ENCODE measurements around the gene SH2D4B. TPM values are rescaled to one million over a fixed set of nuclear protein-coding genes. Genes with fewer than 3 reads are reported as not detected.

The SH2D4B gene
- total RNA-seq, 1 donor from 2014 or later: 0.05 TPM

DNA sequence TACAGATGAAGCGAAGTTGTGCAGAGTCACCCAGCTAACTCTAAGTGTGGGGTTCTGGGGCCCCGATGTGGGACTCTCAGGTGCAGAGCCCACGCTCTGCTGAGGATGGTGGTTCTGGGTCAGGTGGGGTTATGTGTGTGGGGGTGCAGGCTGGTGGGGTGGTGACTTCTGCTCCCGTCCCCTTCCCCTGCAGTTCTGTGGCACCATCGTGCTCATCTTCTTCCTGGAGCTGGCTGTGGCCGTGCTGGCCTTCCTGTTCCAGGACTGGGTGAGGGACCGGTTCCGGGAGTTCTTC lies 28.6 kb upstream of the SH2D4B start:
- Mint-ChIP-seq H3K27ac (no peak overlapping the region), H3K36me3 (ENCODE audit: low read depth) (peaks cover 57% of the 10 kb centered on the region), H3K27me3 (ENCODE audit: low read depth) (no peaks in the 10 kb centered on the region), H3K9me3 (no peaks in the 10 kb centered on the region), H3K4me1 (ENCODE audit: low read depth) (peaks cover 27% of the 10 kb centered on the region), H3K4me3 (ENCODE audit: low read depth) (no peak overlapping the region)
- intact Hi-C loops (cut with micrococcal nuclease): no loop called here
- no peak for DNase-seq (ENCODE audit: low spot score)

DNA sequence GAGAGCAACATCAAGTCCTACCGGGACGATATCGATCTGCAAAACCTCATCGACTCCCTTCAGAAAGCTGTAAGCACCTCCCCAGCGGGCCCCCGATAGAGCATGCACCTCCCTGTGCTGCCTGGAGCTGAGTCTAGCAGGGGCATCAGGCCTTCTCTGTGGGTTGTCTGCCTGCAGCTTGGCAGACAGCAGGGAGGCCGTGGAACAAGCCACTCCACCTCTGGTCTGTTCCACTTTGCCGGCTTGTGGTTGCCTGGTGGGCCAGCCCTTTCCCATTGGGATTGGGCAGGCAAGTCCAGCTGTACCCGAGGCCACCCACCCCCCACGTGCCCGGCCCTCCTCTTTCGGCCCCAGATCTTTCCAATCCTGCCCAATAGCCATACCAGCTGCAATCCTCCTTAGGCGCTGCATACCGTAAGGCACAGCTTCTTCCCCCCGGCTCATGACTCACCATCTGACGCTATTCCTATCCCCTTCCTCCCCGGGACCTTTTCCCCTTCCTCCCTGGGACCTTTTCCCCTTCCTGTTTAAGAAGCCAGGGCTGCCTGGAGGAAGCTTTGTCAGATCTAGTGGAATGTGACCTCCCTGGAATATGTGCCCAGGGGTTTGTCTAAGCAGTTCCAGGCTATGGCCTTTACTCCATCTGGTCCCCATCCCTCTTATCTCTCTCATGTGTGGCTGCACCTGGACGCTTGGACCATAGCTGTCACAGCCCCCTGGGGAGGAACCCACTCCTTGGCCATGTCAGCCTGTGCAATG lies 28.1 kb upstream of the SH2D4B start:
- no peak for DNase-seq (ENCODE audit: low spot score)
- Mint-ChIP-seq H3K9me3 (no peaks in the 10 kb centered on the region), H3K27me3 (ENCODE audit: low read depth) (no peaks in the 10 kb centered on the region), H3K36me3 (ENCODE audit: low read depth) (peaks cover 62% of the 10 kb centered on the region), H3K27ac (no peak overlapping the region), H3K4me3 (ENCODE audit: low read depth) (no peak overlapping the region), H3K4me1 (ENCODE audit: low read depth) (peaks cover 22% of the 10 kb centered on the region)
- intact Hi-C loops (cut with micrococcal nuclease): no loop called here

DNA sequence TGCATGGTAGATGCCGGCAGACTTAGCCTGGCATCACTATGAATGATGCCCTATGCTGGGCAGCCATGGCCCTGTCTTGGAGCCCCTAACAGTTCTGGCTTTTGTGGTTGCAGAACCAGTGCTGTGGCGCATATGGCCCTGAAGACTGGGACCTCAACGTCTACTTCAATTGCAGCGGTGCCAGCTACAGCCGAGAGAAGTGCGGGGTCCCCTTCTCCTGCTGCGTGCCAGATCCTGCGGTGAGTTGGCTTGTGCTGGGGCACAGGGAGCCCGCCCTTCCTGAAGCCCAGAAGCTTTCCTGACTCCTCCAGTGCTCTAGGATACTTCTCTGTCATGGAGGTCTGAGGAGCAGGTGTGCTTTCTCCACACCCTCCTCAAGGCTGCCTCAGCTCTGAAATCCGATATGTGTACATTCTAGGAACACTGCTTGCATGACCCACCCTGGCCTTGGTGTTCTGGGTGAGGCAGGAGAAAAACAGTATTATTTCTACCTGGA lies 25.6 kb upstream of the SH2D4B start:
- Mint-ChIP-seq H3K9me3 (no peaks in the 10 kb centered on the region), H3K36me3 (ENCODE audit: low read depth) (peaks cover 71% of the 10 kb centered on the region), H3K4me1 (ENCODE audit: low read depth) (peaks cover 12% of the 10 kb centered on the region), H3K27me3 (ENCODE audit: low read depth) (no peaks in the 10 kb centered on the region), H3K27ac (peak overlapping the region; percentile 60), H3K4me3 (ENCODE audit: low read depth) (no peak overlapping the region)
- DNase-seq (ENCODE audit: low spot score): no peak
- intact Hi-C loops (cut with micrococcal nuclease): no loop called here

DNA sequence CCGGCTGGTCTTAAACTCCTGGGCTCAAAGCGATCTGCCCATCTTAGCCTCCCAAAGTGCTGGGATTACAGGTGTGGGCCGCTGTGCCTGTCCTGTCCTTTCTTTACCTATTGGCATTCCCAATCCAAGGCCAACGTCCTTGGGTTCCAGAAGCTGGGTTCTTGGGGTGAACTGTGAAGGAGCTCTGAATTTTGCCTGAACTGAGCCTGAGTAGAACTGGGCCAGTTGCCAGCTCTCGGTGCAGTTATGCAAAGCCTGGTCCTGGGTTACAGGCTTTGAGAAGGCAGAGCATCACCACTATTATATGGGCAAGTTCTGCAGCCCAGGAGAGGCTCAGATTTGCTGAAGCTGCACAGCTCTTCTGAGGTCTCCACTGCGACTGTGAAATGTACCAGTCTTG lies 24.6 kb upstream of the SH2D4B start:
- DNase-seq (ENCODE audit: low spot score): no peak
- Mint-ChIP-seq H3K4me3 (ENCODE audit: low read depth) (no peak overlapping the region), H3K9me3 (no peaks in the 10 kb centered on the region), H3K36me3 (ENCODE audit: low read depth) (peaks cover 75% of the 10 kb centered on the region), H3K27me3 (ENCODE audit: low read depth) (no peaks in the 10 kb centered on the region), H3K27ac (no peak overlapping the region), H3K4me1 (ENCODE audit: low read depth) (peaks cover 11% of the 10 kb centered on the region)
- intact Hi-C loops (cut with micrococcal nuclease): no loop called here

DNA sequence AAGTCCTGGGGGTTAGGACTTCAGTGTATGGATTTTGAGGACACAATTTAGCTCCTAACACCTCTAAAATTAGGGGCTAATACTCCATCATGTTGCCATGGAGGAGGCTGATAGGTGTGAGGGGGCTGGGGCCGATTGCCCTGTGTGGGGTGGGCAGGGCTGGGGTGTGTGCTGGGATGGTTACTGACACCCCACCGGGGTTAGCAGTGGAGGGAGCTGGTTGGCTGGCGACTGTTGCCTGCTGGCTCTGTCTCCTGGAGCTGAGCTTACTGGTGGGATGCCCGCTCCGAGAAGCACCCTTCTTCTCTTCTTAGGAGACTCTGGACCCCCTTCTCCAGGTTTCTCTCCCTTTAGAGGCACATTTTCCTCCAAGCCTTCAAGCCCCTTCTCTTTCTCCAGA lies 22.2 kb upstream of the SH2D4B start:
- no peaks in the 10 kb centered on the region for H3K9me3 Mint-ChIP-seq
- peaks cover 11% of the 10 kb centered on the region for H3K4me1 Mint-ChIP-seq (ENCODE audit: low read depth)
- no peak overlapping the region for H3K4me3 Mint-ChIP-seq (ENCODE audit: low read depth)
- peaks cover 79% of the 10 kb centered on the region for H3K36me3 Mint-ChIP-seq (ENCODE audit: low read depth)
- no peaks in the 10 kb centered on the region for H3K27me3 Mint-ChIP-seq (ENCODE audit: low read depth)
- DNase-seq (ENCODE audit: low spot score): no peak
- intact Hi-C loops (cut with micrococcal nuclease): no loop called here
- H3K27ac Mint-ChIP-seq: no peak overlapping the region

DNA sequence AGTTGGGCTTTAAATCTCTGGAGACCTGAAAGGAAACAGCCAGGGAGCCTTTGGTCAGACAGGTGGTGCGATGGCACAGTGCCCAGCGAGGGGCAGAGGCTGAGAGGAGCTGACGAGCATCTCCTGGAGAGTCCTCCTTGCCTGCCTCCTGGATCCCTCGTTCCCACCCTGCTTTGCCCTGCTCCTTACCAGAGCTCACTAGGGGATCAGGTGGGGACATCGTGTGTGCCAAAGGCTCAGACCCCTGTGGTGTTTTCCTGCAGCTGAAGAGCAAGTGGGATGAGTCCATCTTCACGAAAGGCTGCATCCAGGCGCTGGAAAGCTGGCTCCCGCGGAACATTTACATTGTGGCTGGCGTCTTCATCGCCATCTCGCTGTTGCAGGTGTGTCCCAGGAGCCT lies 21.8 kb upstream of the SH2D4B start:
- intact Hi-C loops (cut with micrococcal nuclease): no loop called here
- H3K4me3 Mint-ChIP-seq (ENCODE audit: low read depth): no peak overlapping the region
- H3K27ac Mint-ChIP-seq: no peak overlapping the region
- no peaks in the 10 kb centered on the region for H3K27me3 Mint-ChIP-seq (ENCODE audit: low read depth)
- DNase-seq (ENCODE audit: low spot score): no peak
- H3K36me3 Mint-ChIP-seq (ENCODE audit: low read depth): peaks cover 81% of the 10 kb centered on the region
- peaks cover 10% of the 10 kb centered on the region for H3K4me1 Mint-ChIP-seq (ENCODE audit: low read depth)
- no peaks in the 10 kb centered on the region for H3K9me3 Mint-ChIP-seq

DNA sequence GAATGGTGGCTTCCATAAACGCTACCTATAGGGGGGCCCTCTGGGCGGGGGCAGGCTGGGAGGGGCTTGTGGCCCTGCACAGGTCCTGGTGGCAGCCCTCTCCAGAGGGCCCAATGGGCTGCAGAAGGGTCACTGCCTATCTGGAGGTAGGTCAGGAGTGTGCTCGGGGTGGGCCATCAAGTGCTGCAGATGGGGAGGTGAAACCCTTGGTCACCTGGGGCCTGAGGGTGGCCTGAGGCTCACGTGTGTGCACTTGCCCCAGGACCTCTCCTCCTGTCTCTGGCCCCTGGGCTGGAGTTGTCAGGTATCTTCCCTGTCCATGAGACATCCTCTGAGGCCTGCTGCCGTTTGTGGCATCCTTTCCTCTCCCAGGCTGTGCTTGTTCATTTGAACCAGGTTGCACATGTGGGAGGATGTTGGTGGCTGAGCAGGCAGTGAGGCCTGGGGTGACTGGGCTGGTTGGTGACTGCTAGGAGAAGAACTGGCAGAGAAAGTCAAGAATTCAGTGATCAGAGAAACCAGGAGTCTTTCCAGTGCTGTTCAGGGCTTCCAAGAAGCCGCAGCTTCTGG lies 21.1 kb upstream of the SH2D4B start:
- no peaks in the 10 kb centered on the region for H3K9me3 Mint-ChIP-seq
- intact Hi-C loops (cut with micrococcal nuclease): no loop called here

DNA sequence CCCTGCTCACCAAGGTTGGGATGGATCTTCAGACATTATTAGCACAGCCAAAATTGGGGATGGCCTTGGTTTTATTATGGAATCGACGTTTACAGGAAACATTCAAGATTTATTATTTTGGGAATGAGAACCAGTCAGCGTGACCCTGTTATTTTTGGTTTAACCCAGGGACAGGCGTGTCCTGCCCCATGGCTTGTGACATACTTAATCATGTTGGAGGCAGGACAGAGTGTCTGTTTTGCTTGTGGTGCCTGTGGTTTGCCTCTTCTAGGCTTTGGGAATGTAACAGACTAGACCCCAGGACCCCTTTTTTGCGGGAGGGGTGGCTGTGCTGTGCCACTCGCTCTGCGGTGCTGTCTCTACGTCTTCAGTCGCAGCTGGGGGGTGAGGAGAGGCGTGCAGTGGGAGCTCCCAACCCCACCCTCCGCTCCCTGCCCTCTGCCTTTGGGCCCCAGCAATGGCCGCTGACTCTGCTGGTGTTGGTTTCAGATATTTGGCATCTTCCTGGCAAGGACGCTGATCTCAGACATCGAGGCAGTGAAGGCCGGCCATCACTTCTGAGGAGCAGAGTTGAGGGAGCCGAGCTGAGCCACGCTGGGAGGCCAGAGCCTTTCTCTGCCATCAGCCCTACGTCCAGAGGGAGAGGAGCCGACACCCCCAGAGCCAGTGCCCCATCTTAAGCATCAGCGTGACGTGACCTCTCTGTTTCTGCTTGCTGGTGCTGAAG lies 20.1 kb upstream of the SH2D4B start:
- Mint-ChIP-seq H3K27ac (no peak overlapping the region), H3K4me1 (ENCODE audit: low read depth) (peaks cover 2% of the 10 kb centered on the region), H3K27me3 (ENCODE audit: low read depth) (no peaks in the 10 kb centered on the region), H3K36me3 (ENCODE audit: low read depth) (peaks cover 67% of the 10 kb centered on the region), H3K9me3 (no peaks in the 10 kb centered on the region), H3K4me3 (ENCODE audit: low read depth) (no peak overlapping the region)
- no peak for DNase-seq (ENCODE audit: low spot score)
- intact Hi-C loops (cut with micrococcal nuclease): no loop called here

More for the DNA sequence above, 21.1 kb upstream of the SH2D4B start:
- peaks cover 75% of the 10 kb centered on the region for H3K36me3 Mint-ChIP-seq (ENCODE audit: low read depth)
- peak overlapping the region; percentile 24 for H3K27ac Mint-ChIP-seq
- no peaks in the 10 kb centered on the region for H3K27me3 Mint-ChIP-seq (ENCODE audit: low read depth)
- peaks cover 5% of the 10 kb centered on the region for H3K4me1 Mint-ChIP-seq (ENCODE audit: low read depth)
- H3K4me3 Mint-ChIP-seq (ENCODE audit: low read depth): no peak overlapping the region
- no peak for DNase-seq (ENCODE audit: low spot score)

DNA sequence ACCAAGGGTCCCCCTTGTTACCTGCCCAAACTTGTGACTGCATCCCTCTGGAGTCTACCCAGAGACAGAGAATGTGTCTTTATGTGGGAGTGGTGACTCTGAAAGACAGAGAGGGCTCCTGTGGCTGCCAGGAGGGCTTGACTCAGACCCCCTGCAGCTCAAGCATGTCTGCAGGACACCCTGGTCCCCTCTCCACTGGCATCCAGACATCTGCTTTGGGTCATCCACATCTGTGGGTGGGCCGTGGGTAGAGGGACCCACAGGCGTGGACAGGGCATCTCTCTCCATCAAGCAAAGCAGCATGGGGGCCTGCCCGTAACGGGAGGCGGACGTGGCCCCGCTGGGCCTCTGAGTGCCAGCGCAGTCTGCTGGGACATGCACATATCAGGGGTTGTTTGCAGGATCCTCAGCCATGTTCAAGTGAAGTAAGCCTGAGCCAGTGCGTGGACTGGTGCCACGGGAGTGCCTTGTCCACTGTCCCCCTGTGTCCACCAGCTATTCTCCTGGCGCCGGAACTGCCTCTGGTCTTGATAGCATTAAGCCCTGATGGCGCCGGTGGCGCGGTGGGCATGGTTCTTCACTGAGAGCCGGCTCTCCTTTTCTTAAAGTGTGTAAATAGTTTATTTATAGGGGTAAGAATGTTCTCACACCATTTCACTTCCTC lies 19.4 kb upstream of the SH2D4B start:
- peaks cover 60% of the 10 kb centered on the region for H3K36me3 Mint-ChIP-seq (ENCODE audit: low read depth)
- intact Hi-C loops (cut with micrococcal nuclease): no loop called here
- no peaks in the 10 kb centered on the region for H3K27me3 Mint-ChIP-seq (ENCODE audit: low read depth)
- peaks cover 2% of the 10 kb centered on the region for H3K4me1 Mint-ChIP-seq (ENCODE audit: low read depth)
- DNase-seq (ENCODE audit: low spot score): no peak
- no peak overlapping the region for H3K4me3 Mint-ChIP-seq (ENCODE audit: low read depth)
- H3K9me3 Mint-ChIP-seq: no peaks in the 10 kb centered on the region
- peak overlapping the region; percentile 15 for H3K27ac Mint-ChIP-seq

DNA sequence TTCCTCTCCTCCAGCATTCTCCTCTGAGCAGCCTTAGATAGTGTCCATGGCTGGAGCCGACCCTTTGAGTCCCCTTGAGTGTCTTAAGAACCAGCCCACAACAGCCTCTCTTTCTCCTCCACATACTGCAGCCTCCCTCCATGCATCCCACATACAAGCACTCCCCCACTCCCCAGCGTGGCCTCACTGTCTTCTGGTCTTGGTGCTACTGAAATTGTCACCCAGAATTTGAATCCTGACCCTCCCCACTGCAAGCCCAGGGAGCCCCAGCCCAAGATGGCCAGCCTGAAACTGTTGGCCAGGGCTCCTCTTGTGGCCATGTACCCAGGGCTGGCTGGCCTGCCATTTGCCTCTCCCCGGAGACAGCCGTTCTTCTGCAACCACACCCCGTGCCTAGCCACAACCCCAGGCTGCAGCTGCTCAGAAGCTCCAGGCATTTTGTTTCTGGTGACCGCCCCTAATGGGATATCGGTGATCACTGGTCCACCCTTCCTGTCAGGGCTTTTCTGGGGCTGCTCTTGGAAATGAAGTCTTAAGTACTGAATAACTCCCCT lies 18.8 kb upstream of the SH2D4B start:
- H3K27ac Mint-ChIP-seq: peak overlapping the region; percentile 15
- H3K4me1 Mint-ChIP-seq (ENCODE audit: low read depth): peaks cover 2% of the 10 kb centered on the region
- no peak overlapping the region for H3K4me3 Mint-ChIP-seq (ENCODE audit: low read depth)
- intact Hi-C loops (cut with micrococcal nuclease): no loop called here
- no peaks in the 10 kb centered on the region for H3K27me3 Mint-ChIP-seq (ENCODE audit: low read depth)
- H3K9me3 Mint-ChIP-seq: no peaks in the 10 kb centered on the region
- no peak for DNase-seq (ENCODE audit: low spot score)
- peaks cover 57% of the 10 kb centered on the region for H3K36me3 Mint-ChIP-seq (ENCODE audit: low read depth)

DNA sequence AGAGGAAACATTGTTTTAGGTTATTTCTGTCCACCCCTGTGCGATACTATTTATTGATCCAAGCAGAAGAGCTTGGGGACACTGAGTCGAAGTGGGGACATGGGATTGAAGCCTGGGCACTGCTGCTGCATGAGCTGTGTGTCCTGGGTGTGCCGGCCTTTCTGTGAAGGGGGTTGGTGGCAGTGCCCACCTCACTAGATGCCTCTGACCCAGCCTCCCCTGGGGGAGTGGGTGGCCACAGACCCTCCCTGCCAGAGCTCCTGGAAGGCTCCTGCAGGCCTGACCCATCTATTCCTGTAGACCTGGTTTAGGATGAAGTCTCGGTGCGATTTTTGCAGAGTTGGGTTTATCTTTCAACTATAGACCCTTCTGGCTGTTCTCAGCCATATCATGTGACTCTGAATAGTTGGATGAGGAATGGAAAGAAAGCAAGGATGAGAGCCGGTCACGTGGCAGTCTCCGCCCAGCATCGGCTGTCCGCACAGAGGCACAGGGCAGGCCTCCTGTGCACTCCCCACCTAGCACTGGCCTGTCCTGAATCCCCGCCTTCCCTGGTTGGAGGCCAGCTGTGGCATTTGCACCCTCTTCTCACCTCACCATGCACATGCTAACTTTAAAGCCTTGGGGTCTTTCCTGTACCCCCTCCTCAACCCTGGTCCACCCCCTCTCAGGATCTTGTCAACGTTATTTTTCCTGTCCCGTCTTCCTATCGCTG lies 17.6 kb upstream of the SH2D4B start:
- peaks cover 5% of the 10 kb centered on the region for H3K4me1 Mint-ChIP-seq (ENCODE audit: low read depth)
- no peak overlapping the region for H3K27ac Mint-ChIP-seq
- H3K36me3 Mint-ChIP-seq (ENCODE audit: low read depth): peaks cover 48% of the 10 kb centered on the region
- no peaks in the 10 kb centered on the region for H3K27me3 Mint-ChIP-seq (ENCODE audit: low read depth)
- no peak for DNase-seq (ENCODE audit: low spot score)
- intact Hi-C loops (cut with micrococcal nuclease): no loop called here
- no peak overlapping the region for H3K4me3 Mint-ChIP-seq (ENCODE audit: low read depth)
- H3K9me3 Mint-ChIP-seq: no peaks in the 10 kb centered on the region
